GM21447 (cell line): ENCODE measurements around the gene PRAC2.
"Not testable (repeated sequence)": the region's sequence is repeated elsewhere in the genome, so short reads cannot be mapped to it uniquely, and the experiment has no call there.

ENCODE experiments used
- ATAC-seq: cut with Tn5 transposase; IDR thresholded peaks from one replicate; pipeline ENCODE4 v1.9.1; 2021; ENCODE audit not compliant: unreplicated experiment

The PRAC2 gene

DNA sequence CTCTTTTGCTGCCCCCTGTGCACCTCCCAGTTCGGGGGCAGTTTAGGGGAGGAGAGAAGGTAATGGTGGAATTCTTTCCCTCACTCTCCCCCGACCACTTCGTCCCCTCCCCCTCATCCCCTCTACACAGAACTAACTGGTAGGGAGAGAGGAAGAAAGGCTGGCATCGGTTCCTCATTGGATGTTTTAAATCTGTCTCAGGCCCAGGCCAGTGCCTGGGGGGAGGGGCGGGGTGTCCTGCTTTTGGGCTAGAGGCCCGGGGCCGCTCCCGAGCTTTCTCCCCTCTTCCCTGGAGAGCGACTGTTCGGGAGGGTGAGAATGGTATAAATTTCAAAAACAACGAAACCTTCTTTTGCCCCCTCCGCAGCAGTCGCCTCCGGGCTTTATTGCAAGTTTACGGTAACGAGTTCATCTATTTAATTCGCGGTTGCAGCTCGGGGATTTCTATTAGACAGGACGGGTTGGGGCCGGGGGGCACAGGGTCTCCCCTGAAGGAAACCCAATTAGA is at the start of gene PRAC2:
Gene PRAC2 (plus strand): TSS at position 271 of the 508 bp plus-strand sequence. CDS start 1,226 bp downstream, outside the sequence.
- ATAC-seq, result no peak

DNA sequence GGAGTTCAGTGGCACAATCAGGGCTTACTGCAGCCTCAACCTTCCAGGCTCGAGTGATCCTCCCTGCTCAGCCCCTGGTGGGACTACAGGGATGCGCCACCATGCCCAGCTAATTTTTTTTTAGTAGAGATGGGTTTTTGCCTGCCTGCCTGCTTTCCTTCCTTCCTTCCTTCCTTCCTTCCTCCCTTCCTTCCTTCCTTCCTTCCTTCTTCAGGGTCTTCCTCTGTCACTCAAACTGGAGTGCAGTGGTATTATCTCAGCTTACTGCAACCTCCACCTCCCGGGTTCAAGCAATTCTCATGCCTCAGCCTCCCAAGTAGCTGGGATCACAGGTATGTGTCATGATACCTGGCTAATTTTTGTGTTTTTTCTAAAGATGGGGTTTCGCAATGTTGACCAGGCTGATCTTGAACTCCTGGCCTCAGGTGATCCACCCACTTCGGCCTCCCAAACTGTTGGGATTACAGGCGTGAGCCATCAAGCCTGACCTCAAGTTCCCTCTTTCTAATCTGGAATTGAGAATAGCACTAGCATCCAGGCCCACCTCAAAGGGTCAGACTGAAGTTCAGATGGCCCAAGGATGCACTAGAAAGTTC is 45.9 kb upstream of the PRAC2 start:
- ATAC-seq, result no peak

DNA sequence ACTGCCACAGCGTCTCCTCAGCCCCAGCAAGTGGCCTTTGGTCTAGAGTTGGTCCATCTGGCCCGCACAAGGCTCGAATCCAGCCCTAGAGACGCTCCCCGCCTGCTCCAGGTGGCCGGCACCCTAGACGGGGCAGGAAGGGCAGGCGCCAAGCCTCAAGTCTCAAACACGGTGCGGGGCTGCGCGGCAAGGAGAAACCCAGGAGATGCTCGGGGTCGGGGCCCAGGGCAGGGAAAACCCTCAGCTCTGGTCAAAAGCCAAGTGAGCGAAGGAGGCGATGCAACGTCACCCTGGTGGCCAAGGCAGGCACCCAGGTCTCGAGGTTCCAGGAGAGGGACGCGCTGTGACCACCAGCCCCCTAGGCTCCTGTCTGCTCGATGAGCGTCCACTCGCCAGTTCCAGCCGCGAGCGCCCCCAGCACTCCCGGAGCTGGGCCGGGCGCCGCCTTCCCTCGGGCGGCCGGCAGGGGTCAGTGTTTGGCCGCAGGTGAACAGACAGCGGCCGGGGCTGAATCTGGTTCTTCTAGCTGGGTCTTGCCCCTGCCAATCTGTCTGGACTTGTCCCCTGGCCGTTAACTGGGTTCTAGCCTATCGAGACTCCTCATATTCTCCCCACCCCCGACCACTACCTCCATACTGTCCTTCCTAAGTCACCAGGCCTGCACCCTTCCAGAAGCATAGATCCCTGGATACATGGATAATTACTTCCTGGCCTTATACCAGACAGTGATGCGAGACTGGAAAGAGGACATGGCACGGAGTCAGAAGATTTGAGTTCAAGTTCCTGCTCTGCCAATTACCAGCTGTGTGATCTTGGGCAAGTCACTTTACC is 44.6 kb upstream of the PRAC2 start:
- ATAC-seq, result no peak

DNA sequence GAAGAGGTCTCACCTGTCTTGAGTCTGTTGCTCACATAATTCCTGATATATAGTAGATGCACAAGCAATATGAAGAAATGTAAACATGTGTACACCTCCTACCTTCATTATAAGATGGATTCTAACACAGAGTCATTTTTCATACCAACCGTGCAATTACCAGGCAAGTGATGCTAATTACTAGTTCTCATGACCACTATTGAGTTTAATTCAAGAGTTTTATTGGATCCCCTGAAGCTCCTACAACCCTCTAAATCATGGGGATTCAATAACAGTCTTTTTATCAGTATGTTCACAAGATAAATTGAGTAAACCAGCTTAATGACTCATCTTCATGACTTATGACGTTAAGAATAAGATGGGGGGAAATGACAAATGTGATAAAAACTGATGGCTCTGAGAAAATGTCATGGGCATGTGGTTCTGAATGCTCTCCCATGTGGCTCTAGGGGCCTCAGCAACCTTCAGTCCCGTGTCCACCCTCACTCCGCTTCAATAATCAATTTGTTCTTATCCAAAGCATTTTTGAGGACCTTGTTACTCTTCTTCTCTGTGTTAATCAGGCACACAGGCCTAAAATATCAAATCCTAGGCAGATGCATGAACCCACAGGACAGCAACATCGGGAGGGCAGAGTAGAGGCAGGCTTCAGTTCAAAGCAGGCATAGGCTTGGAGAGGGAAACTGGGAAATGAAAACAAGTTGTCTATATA is 43.4 kb upstream of the PRAC2 start:
- ATAC-seq, result no peak

DNA sequence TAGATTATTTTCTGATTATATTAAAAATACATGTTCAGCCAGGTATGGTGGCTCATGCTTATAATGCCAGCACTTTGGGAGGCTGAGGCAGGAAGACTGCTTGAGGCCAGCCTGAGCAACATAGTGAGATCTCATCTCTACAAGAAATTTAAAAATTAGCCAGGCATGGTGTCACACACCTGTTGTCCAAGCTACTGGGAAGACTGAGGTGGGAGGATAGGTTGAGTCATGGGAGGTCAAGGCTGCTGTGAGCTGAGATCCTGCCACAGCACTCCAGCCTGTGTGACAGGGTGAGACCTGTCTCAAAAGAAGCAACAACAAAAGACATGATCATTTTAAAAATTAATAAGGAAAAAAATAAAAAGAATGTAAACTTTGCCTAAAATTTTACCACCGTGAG is 41.4 kb upstream of the PRAC2 start:
- ATAC-seq, result no peak

DNA sequence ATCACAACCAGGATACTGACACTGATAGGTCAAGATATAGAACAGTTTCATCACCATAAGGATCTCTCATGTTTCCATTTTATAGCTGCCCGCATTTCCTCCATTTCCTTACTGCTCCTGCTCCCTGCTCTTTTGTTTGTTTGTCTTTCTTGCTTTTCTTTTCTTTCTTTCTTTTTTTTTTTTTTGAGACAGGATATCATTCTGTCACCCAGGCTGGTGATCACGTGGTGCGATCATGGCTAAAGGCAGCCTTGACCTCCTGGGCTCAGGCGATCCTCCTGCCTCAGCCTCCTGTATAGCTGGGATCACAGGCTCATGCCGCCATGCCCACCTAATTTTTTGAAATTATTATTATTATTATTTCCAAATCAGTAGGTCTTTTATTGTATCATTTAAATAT is 32.3 kb upstream of the PRAC2 start:
- ATAC-seq, result no peak

DNA sequence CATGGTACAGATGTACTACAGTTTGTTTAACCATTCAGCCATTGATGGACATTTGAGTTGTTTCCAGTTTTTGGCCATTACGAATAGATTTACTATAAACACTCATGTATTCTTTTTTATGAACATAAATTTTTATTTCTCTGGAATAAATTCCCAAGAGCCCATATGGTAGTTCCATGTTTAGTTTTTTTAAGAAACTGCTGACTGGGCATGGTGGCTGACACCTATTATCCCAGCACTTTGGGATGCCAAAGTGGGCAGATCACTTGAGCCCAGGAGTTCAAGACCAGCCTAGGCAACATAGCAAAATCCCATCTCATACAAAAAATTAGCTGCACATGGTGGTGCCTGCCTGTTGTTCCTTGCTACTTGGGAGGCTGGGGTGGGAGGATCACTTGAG is 30.9 kb upstream of the PRAC2 start:
- no peak for ATAC-seq

DNA sequence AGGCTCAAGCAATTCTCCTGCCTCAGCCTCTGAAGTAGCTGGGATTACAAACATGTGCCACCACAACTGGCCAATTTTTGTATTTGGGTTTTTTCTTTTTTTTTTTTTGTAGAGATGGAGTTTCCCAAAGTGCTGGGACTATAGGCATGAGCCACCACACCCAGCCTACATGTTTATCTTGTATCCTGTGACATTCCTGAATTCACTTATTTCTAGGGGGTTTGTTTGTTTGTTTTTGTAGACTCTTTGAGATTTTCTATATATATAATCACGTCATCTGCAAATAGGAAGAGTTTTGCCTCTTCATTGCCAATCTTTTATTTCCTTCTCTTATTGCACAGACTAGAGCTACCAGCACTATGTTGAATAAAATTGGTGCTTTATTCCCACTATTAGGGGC is 29.8 kb upstream of the PRAC2 start:
- no peak for ATAC-seq

DNA sequence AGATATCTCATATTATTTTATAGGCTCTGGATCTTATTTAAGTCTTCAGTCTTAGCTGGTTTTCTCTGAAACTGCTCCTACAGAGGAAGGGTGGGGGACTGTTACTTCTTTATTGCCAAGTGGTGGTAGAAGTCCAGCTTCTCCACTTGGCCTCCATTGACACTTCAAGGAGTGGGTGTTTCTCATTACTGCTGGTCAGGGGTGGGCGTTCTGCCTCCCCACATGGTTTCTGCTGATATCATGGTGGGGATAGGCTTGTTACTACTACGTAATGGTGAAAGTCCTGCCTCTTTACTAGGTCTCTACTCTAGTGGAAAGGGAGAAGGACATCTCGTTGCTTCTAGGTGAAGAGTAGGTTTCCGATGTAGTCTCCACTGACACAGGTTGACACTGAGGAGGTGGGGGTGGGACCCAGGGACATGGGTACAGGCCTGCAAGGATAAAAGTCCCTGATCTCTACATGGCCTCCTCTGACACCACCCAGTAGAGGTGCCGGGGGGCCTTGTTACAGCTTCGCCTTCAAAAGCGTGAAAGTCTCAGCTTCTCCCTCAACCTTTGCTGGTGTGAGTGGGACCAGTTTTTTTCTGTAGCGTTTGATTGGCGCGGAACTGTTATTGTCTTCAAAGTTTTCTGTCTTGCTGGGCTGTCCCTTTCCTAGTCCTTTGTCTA is 21.0 kb upstream of the PRAC2 start:
- no peak for ATAC-seq

DNA sequence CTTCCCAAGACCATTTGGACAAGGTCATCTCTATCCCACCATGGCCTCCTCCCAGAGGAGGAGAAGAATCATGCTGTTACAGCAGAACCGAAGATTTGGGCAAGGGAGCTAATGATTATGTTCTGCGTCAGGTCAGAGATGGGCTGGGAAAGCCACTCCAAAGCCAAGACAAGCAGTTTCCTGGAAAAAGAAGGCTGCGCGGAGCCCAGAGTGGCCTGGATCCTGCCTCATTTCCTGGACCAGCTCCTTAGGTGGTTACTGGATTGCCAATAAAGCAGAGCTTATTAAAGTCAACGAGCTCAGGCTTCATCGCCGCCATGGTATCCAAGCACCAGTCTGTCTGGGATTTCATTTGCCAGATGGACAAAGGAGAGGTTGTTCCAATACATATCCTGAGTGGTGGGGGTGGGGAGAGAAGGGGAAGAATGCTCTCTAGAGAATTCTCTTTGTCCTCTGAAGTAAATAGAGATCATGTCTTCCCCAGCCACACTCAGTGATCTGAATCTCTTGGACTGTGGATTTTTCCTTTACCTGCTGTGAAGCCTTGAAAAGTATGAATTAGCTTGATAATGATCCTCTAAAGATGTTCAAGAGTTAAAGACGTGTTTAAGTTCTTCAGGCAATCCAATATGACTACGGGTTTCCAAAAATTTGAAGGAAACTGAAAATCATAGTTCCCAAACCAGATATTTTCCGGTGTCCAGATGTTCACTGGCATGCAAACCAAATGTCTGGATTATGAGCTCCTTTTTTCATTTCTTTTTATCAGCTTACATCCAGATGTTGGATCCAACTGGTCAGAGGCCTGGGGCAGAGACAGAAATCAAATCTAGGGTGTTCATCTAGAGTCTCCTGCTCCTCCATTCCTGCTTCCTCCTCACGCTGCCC is 18.4 kb upstream of the PRAC2 start:
- ATAC-seq, result no peak

DNA sequence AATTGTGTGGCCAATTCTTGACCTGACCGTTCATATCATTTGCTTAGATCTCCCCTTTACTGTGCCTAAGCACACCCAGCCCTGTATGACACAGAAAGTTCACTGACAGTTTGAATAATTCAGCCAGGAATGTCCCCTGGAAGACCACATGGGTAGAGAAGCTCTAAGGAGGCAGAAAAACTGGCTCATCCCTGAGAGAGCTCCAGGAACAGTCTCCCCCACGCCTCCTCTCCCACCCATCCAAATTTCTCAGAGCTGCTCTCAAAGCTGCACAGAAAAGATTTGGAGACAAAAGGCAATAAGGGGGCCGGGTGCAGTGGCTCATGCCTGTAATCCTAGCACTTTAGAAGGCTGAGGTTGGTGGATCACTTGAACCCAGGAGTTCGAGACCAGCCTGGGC is 11.9 kb upstream of the PRAC2 start:
- ATAC-seq, result no peak

DNA sequence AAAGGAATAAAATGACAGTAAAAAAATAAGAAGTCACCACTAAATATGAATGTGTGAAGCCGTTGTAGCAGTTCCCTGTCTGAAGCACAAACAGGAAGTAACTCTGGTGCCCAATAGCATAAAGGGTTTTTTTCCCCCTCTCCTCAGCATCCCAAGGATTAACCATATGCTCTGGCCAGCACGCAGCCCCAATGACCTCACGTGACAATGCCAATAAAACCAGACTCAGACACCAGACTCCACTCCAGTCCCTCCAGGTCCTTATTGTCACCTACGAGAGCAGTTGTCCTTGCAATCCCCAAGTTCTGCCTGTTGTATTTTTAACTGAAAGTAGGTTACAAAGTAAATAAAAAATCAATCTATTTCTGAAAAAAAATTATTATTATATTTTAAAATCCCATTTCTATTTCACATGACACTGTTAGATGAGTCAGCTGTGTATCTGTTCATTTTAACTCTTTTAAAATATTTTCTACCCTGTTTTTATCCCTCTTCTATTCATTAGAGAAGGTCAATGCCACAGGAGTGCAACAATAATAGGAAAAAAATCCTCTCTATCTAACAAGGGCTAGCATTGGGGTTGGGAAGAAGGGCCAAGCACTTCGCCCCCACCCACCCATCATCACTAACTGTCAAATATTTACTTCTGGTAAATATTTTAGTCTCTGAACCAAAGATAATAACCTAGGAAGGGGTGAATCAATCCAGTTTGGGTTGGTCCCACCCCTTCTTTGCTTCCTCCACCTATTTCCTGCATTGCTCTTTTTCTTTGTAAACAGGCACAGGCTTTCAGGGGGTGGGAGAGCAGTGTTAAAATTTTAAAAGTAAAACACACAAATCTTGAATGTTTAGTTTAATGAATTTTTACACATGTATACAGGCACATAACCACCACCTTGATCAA is 7.2 kb upstream of the PRAC2 start:
- no peak for ATAC-seq

DNA sequence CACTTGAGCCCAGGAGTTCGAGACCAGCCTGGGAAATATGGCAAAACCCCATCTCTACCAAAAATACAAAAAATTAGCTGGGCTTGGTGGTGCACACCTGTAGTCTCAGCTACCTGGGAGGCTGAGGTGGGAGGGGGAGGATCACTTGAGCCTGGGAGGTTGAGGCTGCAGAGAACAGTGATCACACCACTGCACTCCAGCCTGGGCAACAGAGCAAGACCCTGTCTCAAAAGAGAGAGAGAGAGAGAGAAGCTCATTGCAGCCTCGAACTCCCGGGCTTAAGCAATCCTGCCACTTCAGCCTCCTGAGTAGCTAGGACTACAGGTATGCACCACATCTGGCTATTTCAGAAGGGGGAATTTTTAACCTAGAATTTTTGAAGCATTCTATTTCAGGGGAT is 6.4 kb upstream of the PRAC2 start:
- ATAC-seq, result not testable (repeated sequence)

DNA sequence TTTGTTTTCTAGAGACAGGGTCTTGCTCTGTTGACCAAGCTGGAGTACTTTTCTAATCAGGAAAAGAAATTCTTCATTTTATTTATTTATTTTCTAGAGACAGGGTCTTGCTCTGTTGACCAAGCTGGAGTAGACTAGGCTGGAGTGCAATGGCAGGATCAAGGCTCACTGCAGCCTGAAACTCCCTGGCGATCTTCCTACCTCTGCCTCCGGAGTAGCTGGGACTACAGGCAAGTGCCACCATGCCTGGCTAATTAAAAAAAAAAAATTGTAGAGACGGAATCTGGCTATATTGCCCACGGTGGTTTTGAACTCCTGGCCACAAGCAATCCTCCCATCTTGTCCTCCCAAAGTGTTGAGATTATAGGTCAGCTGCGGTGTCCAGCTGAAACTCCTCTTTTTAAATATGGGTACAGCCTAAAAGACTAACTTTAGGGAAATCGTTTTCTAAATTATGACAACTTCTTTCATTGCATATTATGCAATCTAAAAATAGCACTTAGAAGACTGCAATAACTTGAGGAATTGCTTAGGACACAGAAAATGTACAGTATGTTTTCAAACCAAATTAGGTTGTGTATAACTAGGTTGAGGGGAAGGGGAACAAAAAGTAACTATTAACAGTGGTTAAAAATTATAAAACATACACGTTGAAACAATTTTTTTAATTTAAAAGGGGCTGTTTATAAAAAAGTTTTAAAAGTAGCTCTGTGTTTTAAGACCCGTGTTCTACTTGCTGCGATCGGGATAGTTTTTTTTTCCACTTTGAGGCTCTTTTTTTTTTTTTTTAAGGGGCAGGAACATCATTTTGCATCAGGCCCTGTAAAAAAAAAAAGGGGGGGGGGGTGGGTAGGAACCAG is 5.4 kb upstream of the PRAC2 start:
- no peak for ATAC-seq

DNA sequence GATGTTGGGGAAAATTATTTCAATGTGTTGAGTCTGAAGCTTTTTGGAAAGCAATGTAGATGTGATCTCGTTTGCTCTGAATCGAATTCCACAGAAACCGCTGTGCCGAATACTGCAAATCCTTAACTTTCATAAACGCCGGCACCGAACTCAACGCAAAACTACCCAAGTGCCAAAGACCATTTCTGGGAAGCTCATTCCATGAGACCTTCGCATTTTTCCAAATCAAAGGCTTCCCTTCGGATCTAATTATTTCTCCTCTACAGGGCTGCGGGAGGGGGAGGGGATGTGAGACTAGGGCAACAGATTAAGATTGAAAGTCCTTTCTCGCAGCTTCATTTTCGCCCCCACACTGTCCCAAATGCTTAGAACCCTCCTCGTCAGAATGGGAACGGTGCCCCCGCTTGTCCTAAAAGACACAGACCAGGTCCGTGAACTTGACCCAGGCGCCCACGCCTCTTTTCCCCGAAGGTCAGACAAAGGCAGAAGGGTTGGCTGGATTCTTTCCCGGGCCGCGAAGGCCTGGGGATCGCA is 4.7 kb upstream of the PRAC2 start:
- no peak for ATAC-seq

DNA sequence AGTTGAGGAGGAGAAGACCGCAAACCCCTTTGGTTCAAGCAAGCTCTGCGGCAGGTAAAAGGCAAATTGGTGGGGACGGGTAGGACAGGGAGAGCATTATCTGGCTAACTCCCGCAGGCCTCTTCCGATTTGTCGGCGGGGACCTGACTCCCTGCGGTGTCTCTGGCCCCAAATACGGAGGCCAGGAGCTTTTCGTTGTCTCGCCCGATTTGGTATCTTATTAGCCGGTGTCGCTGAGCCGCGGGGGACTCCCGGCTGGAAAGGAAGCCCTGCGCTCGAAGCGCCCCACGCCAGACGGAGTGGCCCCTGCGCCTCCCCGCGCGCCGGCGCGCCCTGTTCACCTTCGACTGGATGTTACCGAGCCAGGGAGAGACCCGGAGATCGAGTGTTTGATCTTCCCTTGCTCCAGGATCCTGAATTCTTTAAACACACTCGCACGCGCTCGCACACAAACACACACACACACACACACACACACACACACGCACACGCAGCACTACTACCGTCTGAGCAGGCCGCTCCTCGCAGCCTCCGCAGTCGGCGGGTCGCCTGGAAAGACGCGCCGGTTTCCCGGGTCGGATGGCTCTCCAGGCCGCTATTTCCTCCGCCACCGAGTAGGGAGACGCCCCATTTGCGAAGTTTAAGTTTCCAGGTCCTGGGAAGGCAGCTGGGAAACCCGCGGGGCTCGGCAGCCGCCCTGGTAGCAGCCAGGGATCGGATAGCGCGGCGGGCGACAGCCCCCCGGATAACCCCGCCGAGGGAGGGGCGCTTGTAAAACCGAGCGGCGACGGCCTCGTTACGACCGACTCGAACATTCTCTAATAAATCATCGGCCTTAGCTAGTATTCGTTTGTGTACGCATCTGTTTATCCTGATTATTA is 4.0 kb upstream of the PRAC2 start:
- ATAC-seq, result no peak

DNA sequence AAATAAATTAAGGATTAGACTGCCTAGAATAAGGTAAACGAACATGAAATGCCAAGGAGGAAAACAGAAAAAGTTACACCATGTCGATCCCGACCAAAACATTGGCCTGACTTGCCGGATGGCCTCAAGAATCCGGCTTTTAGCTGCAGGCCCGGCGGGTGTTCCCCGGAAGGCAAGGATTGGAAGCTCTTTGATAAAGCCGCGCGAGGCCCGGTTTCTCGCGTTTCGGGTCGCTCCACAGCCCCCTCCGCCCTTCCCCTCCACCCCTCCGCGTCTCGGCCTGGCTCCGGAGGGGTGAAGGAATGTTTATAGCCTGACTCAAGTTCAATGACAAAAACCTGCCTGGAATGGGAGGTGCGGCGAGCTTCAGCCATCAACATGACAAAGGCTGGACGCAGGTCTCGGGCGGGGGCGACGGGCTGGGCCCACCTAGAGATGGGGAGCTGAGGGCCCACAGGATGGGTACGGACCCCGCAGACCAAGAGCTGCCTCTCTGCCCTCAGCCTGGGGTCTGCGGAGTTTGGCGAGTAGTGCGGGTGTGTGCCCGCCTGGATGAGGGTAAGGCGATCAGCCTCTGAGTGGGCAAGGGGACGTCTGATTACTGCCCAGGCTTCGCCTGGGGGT is 3.2 kb upstream of the PRAC2 start:
- ATAC-seq, result no peak
